Breast epithelium (tissue), 3 donors: ENCODE measurements around the gene MRPL24.

ENCODE experiments used
- POLR2A ChIP-seq: fragments of 450-650 bp; IDR thresholded peaks from one replicate; pipeline ENCODE4 v1.6.1; 2016; ENCODE audit warnings: antibody characterized with exemption, mild to moderate bottlenecking, moderate library complexity
- TF ChIP-seq, protein P1 (sequence below), 3 donors: fragments of 450-650 bp; IDR thresholded peaks; one replicate each; pipeline ENCODE4 v1.5.1; 2016 to 2017; ENCODE audit warnings: antibody characterized with exemption in 3 of 3, mild to moderate bottlenecking in 3 of 3, moderate library complexity in 3 of 3

DNA sequence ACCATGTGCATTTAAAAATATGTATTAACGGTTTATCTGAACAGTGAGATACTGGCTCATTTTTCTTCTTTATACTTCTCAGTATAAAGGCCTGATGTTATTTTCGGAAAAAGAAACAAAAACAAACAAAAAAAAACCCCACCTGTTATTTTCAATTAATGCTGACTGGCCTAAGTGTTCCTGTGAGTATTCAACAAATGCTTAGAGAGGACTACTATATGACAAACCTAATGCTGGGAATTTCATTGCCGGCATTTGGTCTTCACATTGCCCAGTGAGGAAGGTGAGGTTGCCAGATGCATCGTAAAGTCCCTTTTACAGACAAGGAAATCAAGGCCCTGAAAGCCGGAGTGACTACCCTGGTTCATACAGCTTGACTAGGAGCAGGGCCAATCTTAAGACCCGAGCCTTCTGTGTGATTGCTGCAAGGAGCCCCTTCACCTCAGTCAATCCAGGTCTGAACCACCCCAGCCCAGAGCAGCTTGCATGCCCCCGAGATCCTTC lies 599 bp downstream of the MRPL24 start:
- TF ChIP-seq, protein P1, sequence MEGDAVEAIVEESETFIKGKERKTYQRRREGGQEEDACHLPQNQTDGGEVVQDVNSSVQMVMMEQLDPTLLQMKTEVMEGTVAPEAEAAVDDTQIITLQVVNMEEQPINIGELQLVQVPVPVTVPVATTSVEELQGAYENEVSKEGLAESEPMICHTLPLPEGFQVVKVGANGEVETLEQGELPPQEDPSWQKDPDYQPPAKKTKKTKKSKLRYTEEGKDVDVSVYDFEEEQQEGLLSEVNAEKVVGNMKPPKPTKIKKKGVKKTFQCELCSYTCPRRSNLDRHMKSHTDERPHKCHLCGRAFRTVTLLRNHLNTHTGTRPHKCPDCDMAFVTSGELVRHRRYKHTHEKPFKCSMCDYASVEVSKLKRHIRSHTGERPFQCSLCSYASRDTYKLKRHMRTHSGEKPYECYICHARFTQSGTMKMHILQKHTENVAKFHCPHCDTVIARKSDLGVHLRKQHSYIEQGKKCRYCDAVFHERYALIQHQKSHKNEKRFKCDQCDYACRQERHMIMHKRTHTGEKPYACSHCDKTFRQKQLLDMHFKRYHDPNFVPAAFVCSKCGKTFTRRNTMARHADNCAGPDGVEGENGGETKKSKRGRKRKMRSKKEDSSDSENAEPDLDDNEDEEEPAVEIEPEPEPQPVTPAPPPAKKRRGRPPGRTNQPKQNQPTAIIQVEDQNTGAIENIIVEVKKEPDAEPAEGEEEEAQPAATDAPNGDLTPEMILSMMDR (IDR thresholded peaks at IDR 0.05), result no peak
- no peak for TF ChIP-seq POLR2A
